ENCODE results near the gene IFNAR2. TPM values are rescaled to one million over a fixed set of nuclear protein-coding genes. Genes with fewer than 3 reads are reported as not detected.

IFNAR2 gene
- total RNA-seq = 10 to 100 TPM; 26.2 to 30.4 TPM

GRCh38 chr21:33229784-33230544 is at the start of gene IFNAR2:
Gene IFNAR2 (plus strand): TSS chr21:33229938. CDS start chr21:33241923, 11,985 bp downstream.
- CTCF ChIA-PET = no interaction called here
- POLR2A ChIA-PET = interaction anchor here (0.9 kb wide), 1 partner anchor 10 kb away, joined by 3 read pairs; no protein-coding TSS in a partner anchor

GRCh38 chr21:33185852-33186251 is 43.9 kb upstream of the IFNAR2 start:
- ChIA-PET CTCF (interaction anchor here (0.9 to 2.4 kb wide), 4 partner anchors 11 to 259 kb away, joined by 3 to 11 read pairs (median 4); no protein-coding TSS in a partner anchor), POLR2A (no interaction called here)

- CTCF ChIA-PET = no interaction called here
- POLR2A ChIA-PET = no interaction called here
These were observed 42.5 kb upstream of the IFNAR2 start for GRCh38 chr21:33187276-33187675.

GRCh38 chr21:33189237-33189636 is 40.5 kb upstream of the IFNAR2 start:
- ChIA-PET CTCF (no interaction called here), POLR2A (no interaction called here)

- ChIA-PET POLR2A (no interaction called here), CTCF (no interaction called here)
These were observed 39.9 kb upstream of the IFNAR2 start for GRCh38 chr21:33189824-33190223.

- ChIA-PET CTCF (interaction anchor here (0.6 to 2.9 kb wide), 29 partner anchors 11 to 366 kb away, joined by 3 to 13 read pairs (median 4); no protein-coding TSS in a partner anchor), POLR2A (no interaction called here)
These were observed 32.8 kb upstream of the IFNAR2 start for GRCh38 chr21:33196941-33197374.

GRCh38 chr21:33197496-33197895 is 32.2 kb upstream of the IFNAR2 start:
- CTCF ChIA-PET = interaction anchor here (0.6 to 2.9 kb wide), 28 partner anchors 12 to 367 kb away, joined by 3 to 13 read pairs (median 4); no protein-coding TSS in a partner anchor
- POLR2A ChIA-PET = no interaction called here

- CTCF ChIA-PET = interaction anchor here (0.5 to 1.6 kb wide), 4 partner anchors 49 to 1176 kb away, joined by 3 to 5 read pairs (median 3); no protein-coding TSS in a partner anchor
- POLR2A ChIA-PET = no interaction called here
These were observed 31.2 kb upstream of the IFNAR2 start for GRCh38 chr21:33198346-33199099.

GRCh38 chr21:33199100-33199464 is 30.7 kb upstream of the IFNAR2 start:
- ChIA-PET POLR2A (no interaction called here), CTCF (interaction anchor here (0.9 kb wide), 1 partner anchor 163 kb away, joined by 3 read pairs; no protein-coding TSS in a partner anchor)

- POLR2A ChIA-PET = interaction anchor here (0.8 kb wide), 1 partner anchor 425 kb away, joined by 3 read pairs; no protein-coding TSS in a partner anchor
- CTCF ChIA-PET = interaction anchor here (0.7 to 1.1 kb wide), 12 partner anchors 27 to 281 kb away, joined by 3 to 14 read pairs (median 3); partner anchors contain the start of gene IL10RB
These were observed 30.1 kb upstream of the IFNAR2 start for GRCh38 chr21:33199516-33200217.

GRCh38 chr21:33201956-33202355 is 27.8 kb upstream of the IFNAR2 start:
- ChIA-PET CTCF (interaction anchor here (0.9 kb wide), 1 partner anchor 54 kb away, joined by 3 read pairs; no protein-coding TSS in a partner anchor), POLR2A (no interaction called here)

- ChIA-PET CTCF (interaction anchor here (0.9 to 2.4 kb wide), 3 partner anchors 53 to 243 kb away, joined by 3 to 9 read pairs (median 8); no protein-coding TSS in a partner anchor), POLR2A (interaction anchor here (0.6 kb wide), 1 partner anchor 77 kb away, joined by 5 read pairs; no protein-coding TSS in a partner anchor)
These were observed 27.0 kb upstream of the IFNAR2 start for GRCh38 chr21:33202464-33203363.

GRCh38 chr21:33203371-33203724 is 26.4 kb upstream of the IFNAR2 start:
- CTCF ChIA-PET = interaction anchor here (0.7 to 2.4 kb wide), 4 partner anchors 17 to 242 kb away, joined by 3 to 9 read pairs (median 6); no protein-coding TSS in a partner anchor

GRCh38 chr21:33205476-33205875 is 24.3 kb upstream of the IFNAR2 start:
- ChIA-PET POLR2A (interaction anchor here (0.6 to 1.0 kb wide), 2 partner anchors 22 to 156 kb away, joined by 4 to 7 read pairs; no protein-coding TSS in a partner anchor), CTCF (interaction anchor here (0.6 to 1.2 kb wide), 2 partner anchors 22 to 316 kb away, joined by 4 to 12 read pairs; no protein-coding TSS in a partner anchor)

More at GRCh38 chr21:33203371-33203724, 26.4 kb upstream of the IFNAR2 start:
- POLR2A ChIA-PET = interaction anchor here (0.6 kb wide), 1 partner anchor 76 kb away, joined by 5 read pairs; no protein-coding TSS in a partner anchor

- ChIA-PET CTCF (interaction anchor here (1.3 kb wide), 1 partner anchor 155 kb away, joined by 5 read pairs; no protein-coding TSS in a partner anchor), POLR2A (no interaction called here)
These were observed 22.9 kb upstream of the IFNAR2 start for GRCh38 chr21:33206771-33207281.

- CTCF ChIA-PET = interaction anchor here (1.3 kb wide), 1 partner anchor 154 kb away, joined by 5 read pairs; no protein-coding TSS in a partner anchor
- POLR2A ChIA-PET = no interaction called here
These were observed 22.1 kb upstream of the IFNAR2 start for GRCh38 chr21:33207449-33208149.

- POLR2A ChIA-PET = no interaction called here
- CTCF ChIA-PET = interaction anchor here (0.5 kb wide), 1 partner anchor 238 kb away, joined by 3 read pairs; no protein-coding TSS in a partner anchor
These were observed 21.2 kb upstream of the IFNAR2 start for GRCh38 chr21:33208534-33208933.

All from activated CD8-positive, alpha-beta memory T cell treated with anti-CD3 and anti-CD28 coated beads for 36 hours (primary cell).